Activated CD4-positive, alpha-beta T cell treated with anti-CD3 and anti-CD28 coated beads for 24 hours (primary cell): ENCODE data around the gene IKZF2.
"Not testable (repeated sequence)": the region's sequence is repeated elsewhere in the genome, so short reads cannot be mapped to it uniquely, and the experiment has no call there.

ENCODE experiments used
- DNase-seq, 2 donors: peaks; one replicate each; pipeline ENCODE4 v3.0.0-alpha.2; 2020; ENCODE audit warnings: low read depth in 2 of 2

Gene IKZF2

DNA sequence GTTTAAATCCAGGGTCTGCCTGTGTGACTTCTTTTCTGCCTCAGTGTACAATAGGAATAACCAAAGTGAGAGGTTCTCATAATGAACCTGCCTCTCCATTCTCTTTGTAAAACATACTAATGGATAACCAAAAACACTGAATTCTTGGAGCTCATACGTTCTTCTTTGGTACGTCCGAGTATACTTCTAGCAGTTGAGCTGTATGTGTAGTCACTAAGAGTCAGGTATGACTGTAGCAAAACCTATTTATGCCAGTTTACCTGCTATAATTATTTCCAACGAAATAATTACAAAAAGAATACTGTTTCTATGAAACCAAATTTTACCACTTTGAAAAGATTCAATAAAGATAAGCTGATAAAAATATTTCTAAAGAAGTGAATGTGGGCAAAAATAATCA is 109.2 kb downstream of the IKZF2 start:
- no peak for DNase-seq

DNA sequence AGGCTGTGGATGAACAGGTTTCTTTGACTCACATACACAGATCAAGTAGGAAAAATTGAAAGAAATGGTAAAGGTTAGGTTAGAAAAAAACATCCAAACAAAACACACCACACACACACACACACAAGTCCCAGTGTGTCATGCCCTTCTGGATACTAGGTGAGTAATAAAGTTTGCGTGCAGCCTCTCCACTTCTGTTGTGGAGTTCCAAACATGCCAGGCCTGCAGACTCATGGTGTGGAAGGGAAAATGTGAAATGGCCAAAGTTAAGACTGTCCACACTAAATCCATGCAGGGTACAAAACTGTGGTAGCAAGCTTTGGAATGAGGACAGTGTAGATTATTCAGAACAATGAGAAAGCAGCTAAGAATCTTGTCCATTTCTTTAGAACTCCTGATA is 114.6 kb downstream of the IKZF2 start:
- no peak for DNase-seq

DNA sequence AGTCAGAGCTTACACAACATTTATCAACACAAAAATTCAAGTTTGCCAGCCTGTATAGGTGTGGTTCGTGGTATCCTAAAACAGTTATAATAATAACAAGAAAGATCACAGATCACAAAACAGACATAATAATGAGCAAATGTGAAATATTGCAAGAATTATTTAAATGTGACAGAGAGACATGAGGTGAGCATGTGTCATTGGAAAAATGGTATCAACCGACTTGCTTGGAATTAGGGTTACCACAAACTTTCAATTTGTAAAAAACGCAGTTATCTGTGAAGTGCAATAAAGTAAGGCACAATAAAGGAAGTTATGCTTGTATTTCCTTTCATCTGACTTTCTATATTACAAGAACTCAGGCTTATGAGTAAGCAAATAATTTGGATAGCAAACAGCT is 116.8 kb downstream of the IKZF2 start:
- no peak for DNase-seq

DNA sequence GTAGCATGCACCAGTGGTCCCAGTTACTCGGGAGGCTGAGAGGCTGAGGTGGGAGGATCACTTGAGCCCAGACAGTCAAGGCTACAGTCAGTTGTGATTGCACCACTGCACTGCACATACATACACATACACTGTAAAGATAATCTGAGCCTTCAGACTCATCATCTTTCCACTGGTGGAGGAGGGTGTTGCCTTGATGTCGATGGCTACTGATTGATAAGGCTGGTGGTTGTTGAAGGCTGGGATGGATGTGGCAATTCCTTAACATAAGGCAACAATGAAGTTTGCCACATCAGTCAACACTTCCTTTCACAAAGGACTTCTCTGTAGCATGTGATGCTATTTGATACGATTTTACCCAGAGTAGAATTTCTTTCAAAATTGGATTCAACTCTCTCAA is 118.8 kb downstream of the IKZF2 start:
- DNase-seq: no peak

DNA sequence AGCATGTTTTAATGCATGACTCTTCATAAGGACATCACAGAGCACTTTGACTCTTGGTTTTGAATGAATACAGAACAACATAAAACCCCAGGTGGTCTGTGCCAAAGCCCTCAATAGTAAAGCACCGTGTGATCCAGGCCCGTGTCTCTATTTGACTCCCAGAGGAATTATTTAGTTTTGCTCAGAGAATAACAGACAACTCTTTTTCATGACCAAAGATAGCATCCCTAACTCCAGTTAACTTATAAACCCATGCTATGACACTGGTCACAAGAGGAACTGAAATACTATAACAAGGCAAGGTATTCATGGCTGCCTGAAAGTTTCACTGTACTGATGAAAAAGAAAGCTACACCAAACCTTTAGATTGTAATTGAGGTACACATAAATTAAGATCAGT is 128.4 kb downstream of the IKZF2 start:
- no peak for DNase-seq

DNA sequence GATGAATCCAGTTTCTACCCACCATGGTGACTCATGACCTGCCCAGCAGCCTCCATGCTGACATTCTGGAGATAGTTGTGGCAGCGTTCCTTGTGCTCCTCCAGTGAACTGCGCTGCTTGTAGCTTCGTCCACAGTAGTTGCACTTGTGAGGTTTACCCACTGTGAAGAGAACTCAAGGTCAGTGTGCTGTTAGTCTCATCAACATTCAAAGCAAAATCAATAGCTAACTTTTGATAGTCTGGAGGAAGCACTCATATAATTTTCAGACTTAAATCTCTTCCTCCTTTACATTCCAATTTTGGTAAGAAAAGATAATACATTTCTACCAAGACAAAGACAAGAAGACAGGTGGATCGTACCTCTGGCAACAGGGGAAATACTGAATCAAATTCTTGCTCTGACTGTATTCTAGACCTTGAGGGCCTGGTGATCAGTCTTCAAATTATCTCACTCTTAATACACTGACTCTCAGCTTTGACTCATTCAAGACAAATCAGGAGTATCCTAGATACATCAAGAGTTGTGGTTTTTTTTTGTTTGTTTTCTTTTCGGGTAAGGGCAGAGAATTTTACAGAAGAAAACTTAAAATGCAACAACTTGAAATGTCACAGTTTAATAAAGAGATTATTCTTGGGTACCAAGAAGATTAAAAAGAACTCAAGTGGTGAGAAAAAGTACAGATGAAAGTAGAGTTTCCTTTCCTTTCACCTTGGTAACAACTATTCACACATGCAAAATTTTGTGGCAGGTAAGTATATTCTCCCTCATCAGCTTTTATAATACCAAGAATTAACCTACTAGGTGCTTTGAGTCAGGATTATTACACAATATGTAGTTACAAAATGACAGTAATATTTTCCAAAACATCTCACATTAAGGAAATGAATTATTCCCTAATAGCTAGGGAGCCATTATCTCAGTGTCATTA is 129.2 kb downstream of the IKZF2 start:
- no peak for DNase-seq

DNA sequence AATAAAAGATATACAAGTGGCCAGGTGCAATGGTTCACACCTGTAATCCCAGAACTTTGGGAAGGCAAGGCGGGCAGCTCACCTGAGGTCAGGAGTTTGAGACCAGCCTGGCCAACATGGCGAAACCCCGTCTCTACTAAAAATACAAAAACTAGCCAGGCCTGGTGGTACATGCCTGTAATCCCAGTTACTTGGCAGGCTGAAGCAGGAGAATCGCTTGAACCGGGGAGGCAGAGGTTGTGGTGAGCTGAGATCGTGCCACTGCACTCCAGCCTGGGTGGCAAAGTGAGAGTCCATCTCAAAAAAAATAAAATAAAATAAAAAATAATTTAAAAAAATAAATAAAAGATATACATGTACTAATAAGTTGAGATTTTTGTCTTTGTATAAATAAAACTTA is 130.5 kb downstream of the IKZF2 start:
- DNase-seq: not testable (repeated sequence)

DNA sequence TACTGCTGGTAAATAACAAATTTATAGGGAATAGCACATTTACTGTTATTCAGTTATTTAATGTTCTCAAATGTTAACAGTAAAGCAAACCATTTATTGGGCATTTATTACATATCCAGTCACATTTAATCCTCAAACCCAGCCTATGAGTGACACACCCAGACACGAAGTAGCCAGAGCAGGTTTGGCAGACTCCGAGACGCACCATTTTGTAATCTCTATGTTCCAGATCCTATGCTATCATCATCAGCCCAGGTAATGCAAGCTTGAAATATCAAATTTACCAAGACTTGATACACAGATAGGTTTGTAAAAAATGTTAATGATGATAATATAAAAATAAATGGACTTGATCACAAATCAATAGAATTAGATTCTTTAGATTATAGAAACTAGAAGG is 131.1 kb downstream of the IKZF2 start:
- DNase-seq: no peak

DNA sequence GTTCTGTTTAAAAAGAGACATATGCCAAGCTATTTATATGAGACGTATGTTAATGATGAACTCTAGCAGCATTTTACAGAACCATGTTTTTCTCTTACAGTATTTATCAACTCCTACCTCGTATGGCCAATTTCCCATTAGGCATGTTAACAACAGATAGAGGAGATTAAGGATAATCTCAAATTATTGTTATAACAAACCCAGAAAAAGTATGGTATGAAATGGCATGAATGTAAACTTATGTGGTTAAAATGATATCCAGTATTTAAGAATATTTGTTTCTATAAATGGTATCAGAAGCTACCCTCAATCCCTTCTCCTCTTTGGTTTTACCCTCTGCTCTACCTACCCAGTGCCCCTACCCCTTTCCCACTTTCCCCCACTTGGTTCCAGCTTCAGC is 132.0 kb downstream of the IKZF2 start:
- DNase-seq: no peak

DNA sequence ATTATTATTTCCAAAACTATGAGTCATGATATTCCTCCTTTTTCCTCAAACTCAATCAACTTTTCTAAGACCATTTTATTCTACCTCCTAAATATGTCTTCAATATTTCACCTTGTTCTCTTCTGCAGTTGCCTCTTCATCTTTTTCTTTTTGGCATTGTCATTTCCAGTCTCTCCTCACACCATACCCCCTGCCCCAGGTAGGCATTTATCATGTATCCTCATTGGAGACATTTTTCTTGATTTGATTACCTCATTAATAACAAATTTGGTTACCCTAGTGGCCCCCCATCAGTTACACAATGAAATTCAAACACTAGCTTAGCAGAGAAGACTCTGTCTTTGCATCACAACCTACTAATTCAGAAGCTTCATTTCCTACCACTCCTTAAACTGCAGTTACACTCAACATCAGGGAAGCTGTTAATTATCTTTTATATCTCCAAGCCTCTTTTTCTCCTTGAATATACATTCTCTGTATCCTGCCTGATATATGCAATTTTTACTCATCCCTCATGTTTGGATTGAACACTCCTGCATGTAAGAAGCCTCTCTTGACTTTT is 133.0 kb downstream of the IKZF2 start:
- DNase-seq: no peak

DNA sequence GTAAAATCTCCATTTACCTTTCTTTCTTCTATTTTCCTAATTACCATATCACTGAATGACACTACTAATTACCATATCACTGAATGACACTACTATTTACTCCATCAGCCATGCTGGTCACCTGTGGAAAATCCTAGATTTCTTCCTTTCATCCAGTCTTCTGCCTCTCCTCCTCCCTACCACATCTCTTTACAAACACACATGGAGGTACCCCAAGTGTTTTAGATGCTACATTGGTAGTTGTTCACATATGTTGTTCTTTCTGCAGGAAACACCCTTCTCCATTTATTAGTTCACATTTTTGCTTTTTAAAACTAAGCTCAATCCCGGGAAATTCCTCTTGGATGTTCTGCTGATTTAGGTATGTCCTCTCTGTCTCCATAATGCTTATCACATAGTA is 134.0 kb downstream of the IKZF2 start:
- no peak for DNase-seq

DNA sequence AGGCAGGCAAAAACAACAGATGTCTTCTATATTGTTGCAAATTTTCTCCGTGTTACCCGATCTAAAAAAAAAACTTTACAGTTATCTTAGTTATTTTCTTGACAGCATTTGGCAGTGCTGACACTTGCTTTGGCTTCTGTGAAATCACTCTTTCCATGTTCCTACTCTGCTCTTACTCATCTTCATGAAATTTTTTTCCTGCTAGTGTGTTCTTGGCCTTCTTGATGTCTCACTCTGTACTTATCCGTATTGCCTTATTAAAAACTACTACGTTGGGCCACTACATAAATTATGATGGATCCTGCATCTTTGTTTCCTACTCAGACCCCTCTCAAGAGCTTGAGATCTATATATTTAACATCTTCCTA is 134.4 kb downstream of the IKZF2 start:
- no peak for DNase-seq

DNA sequence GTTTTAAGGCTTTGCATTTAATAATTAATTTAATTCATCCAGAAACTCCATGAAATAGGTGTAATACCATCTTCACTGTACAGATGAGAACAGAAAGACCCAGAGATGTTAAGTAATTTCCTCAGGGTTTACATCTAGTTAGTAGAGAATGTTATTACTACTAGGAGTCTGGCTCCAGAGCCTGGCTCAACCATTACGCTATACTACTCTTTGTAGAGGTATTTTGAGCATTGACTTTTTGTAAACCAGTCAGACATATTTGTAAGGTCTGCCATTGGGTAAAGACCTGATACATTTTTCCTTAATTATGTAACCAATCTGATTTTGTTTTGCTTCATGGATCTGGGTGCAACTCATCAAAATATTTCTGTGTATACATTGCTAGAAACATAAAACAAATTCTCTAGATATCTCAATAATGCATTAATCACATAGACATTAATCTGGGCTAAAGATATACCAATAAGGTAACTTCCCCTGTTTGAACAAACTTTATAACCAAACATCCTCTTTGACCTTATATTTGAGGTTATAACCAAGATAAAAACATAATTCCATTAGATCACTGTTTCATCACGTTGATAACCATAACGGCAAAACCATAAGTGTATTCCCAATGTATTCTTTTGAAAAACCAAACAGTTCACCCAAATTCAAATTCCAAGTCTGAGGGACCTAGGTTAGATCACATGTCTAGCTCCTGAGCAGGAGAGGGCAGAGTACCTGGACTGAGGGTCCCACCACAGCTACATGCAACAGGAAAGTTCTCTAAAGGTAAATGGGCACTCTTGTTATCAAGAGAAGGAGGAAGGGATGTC is 135.0 kb downstream of the IKZF2 start:
- no peak for DNase-seq

DNA sequence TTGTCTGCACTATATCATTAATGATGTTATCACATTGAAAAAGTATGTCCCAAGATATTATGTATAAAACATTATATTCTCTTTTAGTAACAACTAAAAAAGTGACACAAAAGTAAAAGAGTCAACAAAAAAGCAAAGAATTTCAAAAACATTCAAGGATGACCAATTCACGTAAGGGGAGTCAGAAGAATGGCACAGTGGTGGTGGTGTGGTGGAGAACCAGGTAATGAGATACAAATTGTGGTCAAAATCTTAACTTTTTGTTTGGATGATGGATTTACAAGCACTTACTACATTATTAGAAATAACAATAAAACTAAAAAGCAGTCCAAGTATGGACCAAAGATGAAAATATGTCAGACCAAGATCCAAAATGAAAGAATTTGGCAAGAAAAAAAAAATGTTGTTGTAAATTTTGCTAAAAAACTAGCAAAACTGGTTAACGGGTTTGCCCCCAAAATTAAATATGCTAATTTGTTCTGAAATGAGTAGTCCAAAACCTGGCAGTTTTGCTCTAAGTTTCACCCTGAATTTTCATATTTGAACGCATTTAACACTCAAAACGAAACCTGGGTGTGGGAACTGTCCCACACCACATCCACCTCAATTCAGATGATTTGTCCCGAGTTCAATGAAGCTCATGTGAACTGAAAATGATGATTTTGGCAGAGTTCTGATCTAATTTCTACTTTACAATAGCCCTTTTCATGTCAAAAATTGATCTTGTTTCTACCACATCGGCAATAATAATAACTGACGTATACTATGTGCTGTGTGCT is 135.8 kb downstream of the IKZF2 start:
- DNase-seq: peak in 1 of 2 donors; percentile 9

DNA sequence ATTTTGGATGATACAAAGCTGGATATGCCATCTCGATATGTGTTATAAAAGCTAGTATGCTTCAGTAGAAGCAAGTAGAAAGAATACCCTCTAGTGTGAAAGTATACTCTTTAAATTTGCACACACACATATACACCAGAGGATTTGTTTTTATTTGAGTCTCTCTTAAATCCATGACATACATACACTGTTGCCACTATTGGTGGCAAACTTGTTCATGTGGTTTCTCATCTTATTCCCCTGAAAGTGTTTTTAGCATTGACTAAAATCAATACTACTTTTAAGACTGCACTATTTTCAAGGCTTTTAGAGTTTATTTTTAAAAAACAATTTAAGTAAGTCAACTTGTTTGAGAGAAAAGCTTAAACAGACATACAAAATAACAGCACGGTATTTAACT is 137.4 kb downstream of the IKZF2 start:
- DNase-seq: no peak

DNA sequence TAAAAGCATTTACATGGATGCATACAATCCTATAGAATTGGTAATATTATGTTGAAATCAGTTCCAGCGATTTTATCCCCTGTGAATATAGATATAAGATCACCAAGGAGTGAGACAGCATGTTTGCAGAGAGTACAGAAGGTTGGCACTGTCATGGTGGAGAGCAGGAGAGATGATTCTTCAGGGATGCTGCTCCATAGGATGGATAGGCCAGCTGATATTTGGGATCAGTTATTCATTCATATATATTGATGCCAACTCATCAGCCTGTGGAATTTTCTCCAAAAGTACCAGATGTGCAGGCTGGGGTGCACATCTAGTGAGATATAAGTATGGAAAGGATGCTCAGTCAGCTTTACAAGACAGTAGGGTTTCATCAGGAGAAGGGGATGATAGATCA is 139.9 kb downstream of the IKZF2 start:
- no peak for DNase-seq

DNA sequence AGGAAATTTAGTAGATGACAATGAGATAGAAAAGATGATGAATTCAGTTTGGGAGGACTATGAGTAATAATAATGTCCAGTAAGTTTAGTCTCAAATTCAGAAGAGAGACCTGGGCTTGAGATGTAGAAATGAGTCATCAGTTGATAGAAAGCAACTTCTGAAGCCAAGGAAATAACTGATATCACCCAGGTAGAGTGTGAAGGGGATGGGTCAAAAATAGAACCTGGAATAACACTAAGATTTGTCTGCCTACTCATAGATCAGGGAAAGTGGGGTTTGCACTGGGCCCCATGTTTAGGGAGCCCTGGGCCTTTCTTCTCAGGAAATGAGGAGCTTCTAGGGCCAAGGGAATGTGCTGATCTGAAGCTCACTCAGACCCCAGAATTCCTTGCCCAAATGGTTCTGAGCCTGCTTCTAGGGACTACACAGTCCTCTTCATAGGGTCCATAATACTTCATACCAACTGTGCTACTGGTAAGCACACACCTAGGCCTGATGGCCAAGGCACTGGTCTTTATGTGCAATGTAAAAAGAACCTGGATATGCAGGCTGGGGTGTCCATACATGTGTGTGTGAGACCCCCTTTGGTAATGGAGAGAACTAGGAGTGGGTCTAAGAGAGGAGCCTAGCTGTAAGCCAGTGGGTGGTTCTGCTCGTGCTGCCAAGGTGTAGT is 141.2 kb downstream of the IKZF2 start:
- no peak for DNase-seq

DNA sequence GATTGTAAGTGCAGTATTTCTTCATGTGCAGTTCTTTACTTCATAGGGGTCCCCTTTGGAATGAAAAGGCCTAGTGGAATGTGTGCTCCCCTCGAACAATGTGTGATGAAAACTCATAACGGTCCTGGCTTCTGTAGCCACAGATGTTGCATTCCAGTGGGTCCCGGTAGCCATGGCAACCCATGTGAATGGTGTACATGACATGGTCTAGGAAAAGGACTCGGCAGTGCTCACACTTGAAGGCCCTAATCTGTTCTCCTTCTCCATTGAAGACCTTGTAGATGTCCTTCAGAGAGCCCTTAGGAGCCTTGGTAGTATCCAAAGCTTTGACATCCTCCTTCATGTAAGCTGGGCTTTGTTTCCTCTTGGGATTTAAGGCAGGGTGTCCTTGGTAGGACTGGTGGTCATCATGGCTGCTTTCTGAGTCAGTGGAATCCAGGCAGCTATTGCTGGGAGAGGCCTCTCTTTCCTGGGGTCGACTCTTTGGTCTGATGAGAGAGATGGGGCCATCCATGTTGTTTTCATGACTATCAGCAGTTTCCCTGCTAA is 144.0 kb downstream of the IKZF2 start:
- no peak for DNase-seq

DNA sequence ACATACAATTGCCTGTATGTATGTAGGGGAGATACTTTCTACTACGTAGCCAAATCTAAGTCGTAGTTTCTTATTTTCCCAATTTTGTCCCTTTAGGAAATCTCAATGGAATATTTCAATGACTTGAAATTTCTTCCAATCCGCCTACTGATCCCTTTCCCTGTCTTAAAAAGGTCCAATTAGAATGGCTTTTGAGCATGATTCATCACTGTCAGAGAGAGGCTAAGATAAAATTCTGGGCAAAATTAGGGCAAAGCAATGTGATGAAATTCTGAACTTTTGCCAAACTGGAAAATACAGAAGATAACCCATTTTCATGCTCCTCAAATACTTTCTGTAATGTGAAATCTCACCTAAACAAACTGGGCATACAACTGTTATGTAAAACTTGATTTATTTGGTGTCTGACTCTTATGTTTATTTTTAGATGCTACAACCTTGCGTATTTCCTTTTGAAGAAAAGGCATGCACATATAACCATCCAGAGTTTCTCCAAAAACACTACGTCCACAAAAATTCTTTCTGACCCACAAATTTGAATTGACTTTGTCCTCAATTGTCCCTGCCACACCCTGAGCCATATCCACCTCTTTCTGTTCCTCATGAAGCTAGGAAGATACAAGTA is 147.1 kb downstream of the IKZF2 start:
- DNase-seq: no peak

DNA sequence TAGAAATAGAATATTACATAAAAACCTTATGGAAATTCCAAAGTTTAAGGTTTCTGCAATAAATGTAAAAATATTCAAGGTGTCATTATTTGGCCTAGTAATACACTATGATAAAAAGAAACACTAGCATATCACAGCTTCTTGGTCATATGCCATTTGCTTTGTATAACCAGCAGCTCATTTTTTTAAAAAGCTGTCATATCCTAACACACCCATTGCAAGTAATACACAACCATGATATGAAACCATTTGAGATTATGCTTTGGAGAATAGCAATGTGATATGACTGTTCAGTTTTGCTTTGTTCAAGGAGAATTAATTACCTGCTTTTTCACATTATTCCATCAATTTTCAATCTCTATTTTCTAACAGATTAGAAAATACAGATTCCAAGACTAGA is 149.0 kb downstream of the IKZF2 start:
- DNase-seq: no peak
